PFSK-1 (cell line): ENCODE data around the gene SLC35G1.

Experiments used
- POLR2AphosphoS5 ChIP-seq: IDR thresholded peaks from 2 replicates; pipeline ENCODE4 v1.6.1; 2012; ENCODE audit warnings: low read depth, mild to moderate bottlenecking, control low read depth, low read length, moderate library complexity
- SIN3A ChIP-seq: IDR thresholded peaks from 2 replicates; pipeline ENCODE4 v1.6.1; 2012; ENCODE audit warnings: mild to moderate bottlenecking, low read length, moderate library complexity, borderline replicate concordance; ENCODE audit not compliant: insufficient read depth

DNA sequence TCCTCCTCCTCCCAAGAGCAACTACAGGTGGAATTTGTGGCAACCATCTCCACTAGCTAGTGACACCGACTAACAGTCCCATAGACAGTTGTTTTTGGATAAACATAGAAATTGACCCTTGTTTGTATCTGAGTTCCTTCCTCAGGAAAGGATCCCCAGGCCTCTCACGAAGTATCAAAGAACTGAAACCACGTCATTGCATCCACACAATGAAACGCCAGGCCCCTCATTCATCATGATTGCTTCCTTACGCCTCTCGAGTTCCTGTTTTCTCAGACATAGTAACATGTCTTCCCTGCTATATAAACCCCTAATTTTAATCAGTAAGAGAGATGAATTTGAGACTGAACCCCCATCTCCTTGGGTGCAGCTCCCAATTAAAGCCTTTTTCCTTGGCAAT lies 18.1 kb downstream of the SLC35G1 start:
- no peak for TF ChIP-seq POLR2AphosphoS5
- no peak for TF ChIP-seq SIN3A
